Measurements from ENCODE around the gene STARD7.

GRCh38 chr2:96146881-96147592 lies 61.6 kb downstream of the STARD7 start:
- no peak for TF ChIP-seq POLR2AphosphoS5 (IDR thresholded peaks at IDR 0.05; ENCODE audit: borderline replicate concordance, low read depth, low read length)
- TF ChIP-seq EZH2 (IDR thresholded peaks at IDR 0.05): no peak

All from SK-N-MC (cell line).